ENCODE data around the gene SLC5A3. TPM values are rescaled to one million over a fixed set of nuclear protein-coding genes. Genes with fewer than 3 reads are reported as not detected.

The SLC5A3 gene
- total and polyA plus RNA-seq, 2 experiments from 2014 or later, result 6.2 to 32.7 TPM

- no peaks in the 10 kb centered on the region for H3F3A ChIP-seq (replicated peaks; ENCODE audit: low read depth)
- peak overlapping the region; percentile 70; the same call in 1 of the 2 replicates for H2AFZ ChIP-seq
- no peaks in the 10 kb centered on the region for H3K36me3 Mint-ChIP-seq (ENCODE audit: low read depth)
- H3K27me3 ChIP-seq (ENCODE audit: insufficient read depth), result no peaks in the 10 kb centered on the region
- no peak for TF ChIP-seq EZH2phosphoT487 (IDR thresholded peaks at IDR 0.05; ENCODE audit: unreplicated experiment)
- TF ChIP-seq ZNF331 (CRISPR knock-in tag; IDR thresholded peaks at IDR 0.05; ENCODE audit: low read depth), result no peak
- no peak for TF ChIP-seq POLR2AphosphoS5 (IDR thresholded peaks at IDR 0.05; ENCODE audit: low read depth)
- TF ChIP-seq CTCF (conservative IDR thresholded peaks at IDR 0.05; ENCODE audit: low read depth in 2 of 2), result peak in 1 of 2 experiments; percentile 28; a peak in 1 of 4 replicates
- H3K27ac Mint-ChIP-seq, result no peak overlapping the region
- no peaks in the 10 kb centered on the region for H3K36me3 ChIP-seq (ENCODE audit: insufficient read depth)
- H3K4me3 ChIP-seq, result no peak overlapping the region
- peak; percentile 91 for ATAC-seq
- H3K9me2 ChIP-seq (ENCODE audit: insufficient read depth), result 0 out of 2 replicates have a peak, but pooled peaks cover 9% of the 10 kb centered on the region
- no peaks in the 10 kb centered on the region; the same call in 1 of the 2 replicates for H3K4me1 ChIP-seq (ENCODE audit: insufficient read depth)
- H3K4me3 Mint-ChIP-seq, result no peak overlapping the region
- no peak overlapping the region for H3K4me2 ChIP-seq
- no peaks in the 10 kb centered on the region for H3K9me3 Mint-ChIP-seq
- H3K27me3 Mint-ChIP-seq (ENCODE audit: insufficient read depth, low read depth, poor library complexity), result no peaks in the 10 kb centered on the region
- no peaks in the 10 kb centered on the region for H4K20me1 ChIP-seq (replicated peaks; ENCODE audit: insufficient read depth)
- no peak overlapping the region for H3K27ac ChIP-seq (ENCODE audit: low read depth)
- peak; percentile 64 for DNase-seq (ENCODE audit: low spot score)
- H3K4me1 Mint-ChIP-seq, result peaks cover 16% of the 10 kb centered on the region
- H3K79me2 ChIP-seq (replicated peaks; ENCODE audit: insufficient read depth), result no peaks in the 10 kb centered on the region
Measured at GRCh38 chr21:34039678-34040382, 33.5 kb upstream of the SLC5A3 start.

- Histone ChIP-seq H3K79me2 (replicated peaks; ENCODE audit: insufficient read depth) (no peaks in the 10 kb centered on the region), H3K36me3 (ENCODE audit: insufficient read depth) (no peaks in the 10 kb centered on the region), H3K4me3 (no peak overlapping the region), H3K27me3 (ENCODE audit: insufficient read depth) (no peaks in the 10 kb centered on the region), H3K4me1 (ENCODE audit: insufficient read depth) (no peaks in the 10 kb centered on the region), H3K9me2 (ENCODE audit: insufficient read depth) (0 out of 2 replicates have a peak, but pooled peaks cover 4% of the 10 kb centered on the region), H2AFZ (no peak overlapping the region), H4K20me1 (replicated peaks; ENCODE audit: insufficient read depth) (no peaks in the 10 kb centered on the region), H3F3A (replicated peaks; ENCODE audit: low read depth) (no peaks in the 10 kb centered on the region), H3K27ac (ENCODE audit: low read depth) (no peak overlapping the region), H3K4me2 (no peak overlapping the region)
- TF ChIP-seq CTCF (conservative IDR thresholded peaks at IDR 0.05; ENCODE audit: low read depth in 2 of 2) (no peak), ETS1 (IDR thresholded peaks at IDR 0.05) (no peak), CREB1 (CRISPR knock-in tag; IDR thresholded peaks at IDR 0.05; ENCODE audit: low read depth) (no peak), NANOG (IDR thresholded peaks at IDR 0.05; ENCODE audit: borderline replicate concordance) (no peak)
- Mint-ChIP-seq H3K36me3 (ENCODE audit: low read depth) (no peaks in the 10 kb centered on the region), H3K27me3 (ENCODE audit: insufficient read depth, low read depth, poor library complexity) (no peaks in the 10 kb centered on the region), H3K27ac (no peak overlapping the region), H3K4me1 (no peaks in the 10 kb centered on the region; the same call in 2 of the 3 replicates), H3K4me3 (no peak overlapping the region), H3K9me3 (no peaks in the 10 kb centered on the region)
- DNase-seq (ENCODE audit: low spot score), result no peak
- ATAC-seq, result no peak
Measured at GRCh38 chr21:34042735-34043134, 30.6 kb upstream of the SLC5A3 start.

All from GM23338 (cell line).